ENCODE data around the gene ANKMY1.

DNA sequence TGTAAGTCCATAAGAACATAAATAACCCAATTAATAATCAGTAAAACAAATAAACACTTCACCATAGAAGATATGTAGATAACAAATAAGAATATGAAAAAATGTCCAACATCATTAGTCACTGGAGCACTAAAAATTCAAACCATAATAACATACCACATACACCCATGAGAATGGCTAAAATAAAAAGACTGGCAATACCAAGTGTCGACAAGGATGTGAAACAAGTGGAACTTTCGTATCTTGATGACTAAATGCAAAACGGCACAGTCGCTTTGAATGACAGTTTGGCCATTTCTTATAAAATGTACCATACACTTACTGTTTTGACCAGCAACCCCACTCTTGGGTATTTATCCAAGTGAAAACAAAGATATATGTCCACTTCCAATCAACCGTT is 26.8 kb downstream of the ANKMY1 start:
- TF ChIP-seq EZH2 (IDR thresholded peaks at IDR 0.05; ENCODE audit: insufficient read depth, poor library complexity, severe bottlenecking) (no peak), EZH2phosphoT487 (IDR thresholded peaks at IDR 0.05; ENCODE audit: insufficient read depth, low read depth) (no peak)
